Stimulated activated CD4-positive, alpha-beta T cell treated with anti-CD3 and anti-CD28 coated beads, Interleukin-12 subunit alpha, Interleukin-12 subunit beta, amount 100 ng/mL, for 48 hours (primary cell): ENCODE results near the gene CCT6A.
"Not testable (repeated sequence)": the region's sequence is repeated elsewhere in the genome, so short reads cannot be mapped to it uniquely, and the experiment has no call there.

Experiments used
- DNase-seq, 3 donors: peaks; one replicate each; pipeline ENCODE4 v3.0.0-alpha.2; 2020; ENCODE audit warnings: low read depth in 2 of 3, low spot score in 1 of 3

Gene CCT6A

GRCh38 chr7:56051339-56052191 is at the start of gene CCT6A, which contains the start of gene PSPH:
CCT6A (plus strand) TSS chr7:56051765; CDS start chr7:56051849, 84 bp downstream.
PSPH (minus strand) TSS chr7:56051444; CDS start chr7:56021212, 30,232 bp downstream.
- DNase-seq = peak; percentile 84 to 93 (median 90)

- no peak for DNase-seq
Observed at GRCh38 chr7:56003749-56004148, 47.8 kb upstream of the CCT6A start.

GRCh38 chr7:56007167-56007652 is 44.4 kb upstream of the CCT6A start:
- DNase-seq = no peak

- DNase-seq = no peak
Observed at GRCh38 chr7:56007891-56008290, 43.7 kb upstream of the CCT6A start.

- DNase-seq = no peak
Observed at GRCh38 chr7:56009695-56010094, 41.9 kb upstream of the CCT6A start.

- not testable (repeated sequence) for DNase-seq
Observed at GRCh38 chr7:56017015-56017414, 34.5 kb upstream of the CCT6A start.

GRCh38 chr7:56019501-56019900 is 32.1 kb upstream of the CCT6A start:
- no peak for DNase-seq

GRCh38 chr7:56023500-56023899 is 28.1 kb upstream of the CCT6A start:
- no peak for DNase-seq

- no peak for DNase-seq
Observed at GRCh38 chr7:56026538-56026937, 25.0 kb upstream of the CCT6A start.

- no peak for DNase-seq
Observed at GRCh38 chr7:56028942-56029630, 22.5 kb upstream of the CCT6A start.

- no peak for DNase-seq
Observed at GRCh38 chr7:56030340-56030739, 21.2 kb upstream of the CCT6A start.

- not testable (repeated sequence) for DNase-seq
Observed at GRCh38 chr7:56031556-56031955, 20.0 kb upstream of the CCT6A start.

- DNase-seq = not testable (repeated sequence)
Observed at GRCh38 chr7:56032578-56032977, 19.0 kb upstream of the CCT6A start.

- peak; percentile 36 to 47 (median 43) for DNase-seq
Observed at GRCh38 chr7:56033671-56034432, 17.7 kb upstream of the CCT6A start.

GRCh38 chr7:56040730-56041129 is 10.8 kb upstream of the CCT6A start:
- no peak for DNase-seq

- DNase-seq = not testable (repeated sequence)
Observed at GRCh38 chr7:56045758-56046157, 5.8 kb upstream of the CCT6A start.

GRCh38 chr7:56046721-56047445 is 4.7 kb upstream of the CCT6A start:
- no peak for DNase-seq

- DNase-seq = not testable (repeated sequence)
Observed at GRCh38 chr7:56047446-56048116, 4.0 kb upstream of the CCT6A start.

GRCh38 chr7:56048245-56048644 is 3.3 kb upstream of the CCT6A start:
- no peak for DNase-seq

GRCh38 chr7:56048763-56049162 is 2.8 kb upstream of the CCT6A start:
- not testable (repeated sequence) for DNase-seq
